ENCODE data around the gene CTIF. TPM values are rescaled to one million over a fixed set of nuclear protein-coding genes. Genes with fewer than 3 reads are reported as not detected.
A peak's percentile ranks its signal among the peaks of the same experiment; 100 is the strongest.

The CTIF gene
- total RNA-seq, 6 donors from 2014 or later, result 32.1 to 62.4 (median 47.8) TPM

DNA sequence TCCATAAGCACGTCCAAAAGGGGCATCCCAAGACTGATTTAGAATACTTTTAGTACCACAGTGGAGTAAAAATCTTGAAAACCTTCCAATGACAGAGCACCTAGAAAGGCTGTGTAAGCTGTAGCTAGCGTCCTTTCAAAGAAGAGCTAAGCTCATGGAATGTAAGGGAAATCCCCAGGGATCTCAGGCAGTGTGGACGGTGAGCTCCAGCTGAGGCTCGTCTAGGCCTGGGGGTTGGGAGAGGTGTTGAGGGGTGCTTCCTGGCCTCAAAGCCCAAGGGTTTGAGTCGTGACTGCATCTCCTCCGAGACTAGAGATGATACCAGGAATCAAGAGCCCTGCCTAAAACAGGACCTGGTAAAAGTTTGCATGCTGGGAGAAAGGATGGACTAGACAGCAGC lies 7.6 kb downstream of the CTIF start:
- Histone ChIP-seq H3K36me3 (no peaks in the 10 kb centered on the region), H3K27me3 (no peaks in the 10 kb centered on the region), H3K27ac (peak overlapping the region in 1 of 4 donors; percentile 6), H3K4me1 (peaks cover 19 to 39% (median 35%) of the 10 kb centered on the region in 4 donors), H3K4me3 (no peak overlapping the region), H3K9me3 (no peaks in the 10 kb centered on the region)
- DNase-seq, result no peak
- 79 to 80% methylated on average over 6 of the region's 6 CpGs for WGBS, 2 donors
- no peak for ATAC-seq (ENCODE audit: low FRiP score in 2 of 2)
- no peak for TF ChIP-seq EP300 (IDR thresholded peaks at IDR 0.05)
- TF ChIP-seq, protein P1, sequence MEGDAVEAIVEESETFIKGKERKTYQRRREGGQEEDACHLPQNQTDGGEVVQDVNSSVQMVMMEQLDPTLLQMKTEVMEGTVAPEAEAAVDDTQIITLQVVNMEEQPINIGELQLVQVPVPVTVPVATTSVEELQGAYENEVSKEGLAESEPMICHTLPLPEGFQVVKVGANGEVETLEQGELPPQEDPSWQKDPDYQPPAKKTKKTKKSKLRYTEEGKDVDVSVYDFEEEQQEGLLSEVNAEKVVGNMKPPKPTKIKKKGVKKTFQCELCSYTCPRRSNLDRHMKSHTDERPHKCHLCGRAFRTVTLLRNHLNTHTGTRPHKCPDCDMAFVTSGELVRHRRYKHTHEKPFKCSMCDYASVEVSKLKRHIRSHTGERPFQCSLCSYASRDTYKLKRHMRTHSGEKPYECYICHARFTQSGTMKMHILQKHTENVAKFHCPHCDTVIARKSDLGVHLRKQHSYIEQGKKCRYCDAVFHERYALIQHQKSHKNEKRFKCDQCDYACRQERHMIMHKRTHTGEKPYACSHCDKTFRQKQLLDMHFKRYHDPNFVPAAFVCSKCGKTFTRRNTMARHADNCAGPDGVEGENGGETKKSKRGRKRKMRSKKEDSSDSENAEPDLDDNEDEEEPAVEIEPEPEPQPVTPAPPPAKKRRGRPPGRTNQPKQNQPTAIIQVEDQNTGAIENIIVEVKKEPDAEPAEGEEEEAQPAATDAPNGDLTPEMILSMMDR (IDR thresholded peaks at IDR 0.05), result no peak
- TF ChIP-seq POLR2AphosphoS5 (IDR thresholded peaks at IDR 0.05), result no peak
- no peak for TF ChIP-seq POLR2A (IDR thresholded peaks at IDR 0.05)

DNA sequence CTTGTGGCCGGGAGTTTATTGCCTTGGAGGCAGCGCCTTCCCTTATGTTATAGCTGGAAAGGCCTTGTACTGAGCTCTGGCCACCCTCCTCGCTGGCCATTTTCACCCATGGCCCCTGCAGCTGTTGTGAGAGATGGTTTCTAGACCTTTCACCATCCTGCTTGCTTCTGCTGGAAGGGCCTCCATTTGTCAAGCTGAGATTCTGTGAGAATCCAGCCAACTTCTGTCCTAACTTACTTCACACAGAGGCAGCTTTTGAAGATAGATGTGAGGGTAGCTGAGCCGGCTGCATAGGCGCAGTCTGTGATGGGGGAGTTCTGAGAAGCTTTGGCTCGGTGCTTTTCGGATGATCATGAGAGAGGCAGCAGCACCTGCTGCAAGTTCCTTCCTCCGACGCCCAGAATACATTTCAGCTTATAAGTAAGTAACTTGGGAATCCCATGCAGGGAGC lies 8.7 kb downstream of the CTIF start:
- Histone ChIP-seq H3K27ac (no peak overlapping the region), H3K27me3 (no peaks in the 10 kb centered on the region), H3K4me3 (no peak overlapping the region), H3K9me3 (no peaks in the 10 kb centered on the region), H3K36me3 (no peaks in the 10 kb centered on the region), H3K4me1 (peaks cover 14 to 36% (median 30%) of the 10 kb centered on the region in 4 donors)
- 84 to 91% methylated on average over 5 to 9 of the region's 9 CpGs for WGBS, 2 donors
- DNase-seq, result no peak
- TF ChIP-seq, protein P1 (IDR thresholded peaks at IDR 0.05), result no peak
- TF ChIP-seq POLR2A (IDR thresholded peaks at IDR 0.05) (no peak), POLR2AphosphoS5 (IDR thresholded peaks at IDR 0.05) (no peak), EP300 (IDR thresholded peaks at IDR 0.05) (no peak)
- no peak for ATAC-seq (ENCODE audit: low FRiP score in 2 of 2)

GRCh38 chr18:48548011-48548771 lies 9.4 kb downstream of the CTIF start:
- no peak overlapping the region for H3K27ac ChIP-seq

GRCh38 chr18:48548921-48549320 lies 10.1 kb downstream of the CTIF start:
- no peaks in the 10 kb centered on the region for H3K27me3 ChIP-seq
- H3K9me3 ChIP-seq, result no peaks in the 10 kb centered on the region
- DNase-seq (no peak), ATAC-seq (ENCODE audit: low FRiP score in 2 of 2) (no peak)
- peaks cover 14 to 36% (median 30%) of the 10 kb centered on the region in 4 donors for H3K4me1 ChIP-seq
- TF ChIP-seq EP300 (IDR thresholded peaks at IDR 0.05), result no peak
- TF ChIP-seq POLR2AphosphoS5 (IDR thresholded peaks at IDR 0.05), result no peak
- no peak for TF ChIP-seq POLR2A (IDR thresholded peaks at IDR 0.05)
- TF ChIP-seq, protein P1 (IDR thresholded peaks at IDR 0.05), result no peak
- 59 to 63% methylated on average over 4 of the region's 4 CpGs for WGBS, 2 donors
- no peaks in the 10 kb centered on the region for H3K36me3 ChIP-seq
- H3K4me3 ChIP-seq, result no peak overlapping the region
- no peak overlapping the region for H3K27ac ChIP-seq

More at GRCh38 chr18:48548011-48548771, 9.4 kb downstream of the CTIF start:
- no peak for TF ChIP-seq POLR2A (IDR thresholded peaks at IDR 0.05)
- TF ChIP-seq EP300 (IDR thresholded peaks at IDR 0.05), result no peak
- TF ChIP-seq, protein P1 (IDR thresholded peaks at IDR 0.05), result no peak
- TF ChIP-seq POLR2AphosphoS5 (IDR thresholded peaks at IDR 0.05), result no peak
- WGBS, 2 donors, result 60 to 72% methylated on average over 8 of the region's 8 CpGs
- Histone ChIP-seq H3K36me3 (no peaks in the 10 kb centered on the region), H3K4me3 (no peak overlapping the region), H3K9me3 (no peaks in the 10 kb centered on the region), H3K27me3 (no peaks in the 10 kb centered on the region), H3K4me1 (peaks cover 14 to 36% (median 30%) of the 10 kb centered on the region in 4 donors)
- no peak for DNase-seq
- peak in 1 of 2 donors; percentile 78 for ATAC-seq (ENCODE audit: low FRiP score in 2 of 2)
